Loucy (cell line): ENCODE measurements around the gene CCBE1.

ENCODE experiments used
- H2AFZ ChIP-seq: fragments of 200-600 bp; sonication (generic); 2 replicates; pipeline ENCODE4 v1.6.0; 2016; ENCODE audit warnings: antibody characterized with exemption, mild to moderate bottlenecking, low read length, moderate library complexity
- H3F3A ChIP-seq: fragments of 200-600 bp; 2 replicates; pipeline ENCODE4 v1.6.0; 2016; ENCODE audit warnings: antibody characterized with exemption, low read depth, mild to moderate bottlenecking
- H3K27me3 ChIP-seq: fragments of 200-600 bp; sonication (generic); 2 replicates; pipeline ENCODE4 v1.6.1; 2014; ENCODE audit warnings: low read length, mild to moderate bottlenecking; ENCODE audit not compliant: insufficient read depth, poor library complexity, severe bottlenecking
- H3K36me3 ChIP-seq: fragments of 200-600 bp; sonication (generic); 2 replicates; pipeline ENCODE4 v1.6.1; 2016; ENCODE audit warnings: low read length; ENCODE audit not compliant: insufficient read depth
- H3K4me1 ChIP-seq: fragments of 200-600 bp; sonication (generic); 2 replicates; pipeline ENCODE4 v1.5.1; 2014; ENCODE audit warnings: low read length, mild to moderate bottlenecking; ENCODE audit not compliant: insufficient read depth, poor library complexity, severe bottlenecking
- H3K4me2 ChIP-seq: fragments of 200-600 bp; sonication (generic); 2 replicates; pipeline ENCODE4 v1.6.0; 2014; ENCODE audit warnings: antibody characterized with exemption, low read length, low read depth, mild to moderate bottlenecking; ENCODE audit not compliant: poor library complexity, severe bottlenecking
- H3K4me3 ChIP-seq: fragments of 200-600 bp; sonication (generic); 2 replicates; pipeline ENCODE4 v1.5.1; 2014; ENCODE audit warnings: low read length, mild to moderate bottlenecking, mixed read lengths; ENCODE audit not compliant: poor library complexity, severe bottlenecking
- H3K79me2 ChIP-seq: fragments of 200-600 bp; sonication (generic); 2 replicates; pipeline ENCODE4 v1.6.1; 2014; ENCODE audit warnings: low read length; ENCODE audit not compliant: insufficient read depth
- H3K9ac ChIP-seq: fragments of 200-600 bp; sonication (generic); 2 replicates; pipeline ENCODE4 v1.6.0; 2014; ENCODE audit warnings: mild to moderate bottlenecking, low read depth, low read length, moderate library complexity; ENCODE audit not compliant: poor library complexity, severe bottlenecking
- H3K9me2 ChIP-seq: fragments of 200-600 bp; sonication (generic); replicated peaks from 2 replicates; pipeline ENCODE4 v1.6.1; 2016; ENCODE audit warnings: low read depth, low read length, mixed read lengths
- H3K9me3 ChIP-seq: fragments of 200-600 bp; sonication (generic); 2 replicates; pipeline ENCODE4 v1.6.1; 2014; ENCODE audit warnings: mild to moderate bottlenecking, antibody characterized with exemption, low read length, low read depth; ENCODE audit not compliant: insufficient read depth
- H4K20me1 ChIP-seq: fragments of 200-600 bp; sonication (generic); 2 replicates; pipeline ENCODE4 v1.6.0; 2014; ENCODE audit warnings: antibody characterized with exemption, low read length, mild to moderate bottlenecking; ENCODE audit not compliant: insufficient read depth, poor library complexity, severe bottlenecking
- CTCF ChIP-seq: fragments of 200-600 bp; sonication (generic); conservative IDR thresholded peaks from 2 replicates; pipeline ENCODE4 v1.5.1; 2014; ENCODE audit warnings: mild to moderate bottlenecking, antibody characterized with exemption, low read length
- EZH2phosphoT487 ChIP-seq: fragments of 200-600 bp; IDR thresholded peaks from 2 replicates; pipeline ENCODE4 v1.6.1; 2018; ENCODE audit warnings: antibody characterized with exemption, mild to moderate bottlenecking, moderate library complexity, borderline replicate concordance

The CCBE1 gene

DNA sequence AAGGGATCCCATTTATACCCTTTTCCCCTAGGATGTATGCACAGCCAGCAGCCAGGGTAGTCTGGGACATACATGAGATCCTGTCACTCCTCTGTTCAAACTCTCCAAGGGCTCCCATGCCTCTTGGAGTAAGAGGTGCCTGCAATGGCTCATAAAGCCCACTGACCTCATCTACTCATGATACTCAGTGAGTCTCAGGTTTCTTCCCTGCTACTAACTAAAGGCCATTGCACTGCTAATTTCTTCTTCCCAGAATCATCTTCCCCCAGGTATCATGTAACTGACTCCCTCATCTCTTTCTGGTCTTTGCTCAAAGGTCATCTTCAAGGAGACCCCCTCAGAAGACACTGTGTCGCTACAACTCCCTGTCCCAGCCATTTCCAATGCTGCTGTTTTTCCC lies 68.2 kb downstream of the CCBE1 start:
- Histone ChIP-seq H3F3A (no peaks in the 10 kb centered on the region), H3K4me3 (no peak overlapping the region), H3K9me2 (no peaks in the 10 kb centered on the region), H3K4me1 (no peaks in the 10 kb centered on the region), H3K79me2 (no peaks in the 10 kb centered on the region), H3K36me3 (no peaks in the 10 kb centered on the region), H3K27me3 (no peaks in the 10 kb centered on the region), H2AFZ (no peak overlapping the region), H3K4me2 (no peak overlapping the region), H4K20me1 (no peaks in the 10 kb centered on the region), H3K9me3 (no peaks in the 10 kb centered on the region), H3K9ac (no peak overlapping the region)
- TF ChIP-seq EZH2phosphoT487 (no peak), CTCF (no peak)

DNA sequence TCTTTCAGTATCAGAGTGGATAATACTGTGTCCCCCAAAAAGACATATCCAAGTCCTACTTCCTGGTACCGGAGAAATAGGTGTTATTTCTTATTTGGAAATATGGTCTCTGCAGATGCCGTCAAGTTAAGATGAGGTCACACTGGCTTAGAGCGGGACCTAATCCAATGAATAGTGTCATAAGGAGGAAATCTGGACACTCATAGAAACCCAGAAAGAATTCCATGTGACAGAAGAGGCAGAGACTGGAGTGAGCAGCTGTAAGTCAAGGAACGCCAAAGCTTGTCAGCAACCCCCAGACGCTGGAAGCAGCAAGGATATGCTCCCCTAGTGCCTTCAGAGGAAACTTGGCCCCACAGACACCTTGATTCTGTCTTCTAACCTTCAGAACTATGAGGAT lies 69.8 kb downstream of the CCBE1 start:
- Histone ChIP-seq H3K4me3 (no peak overlapping the region), H3K4me1 (no peaks in the 10 kb centered on the region), H3K36me3 (no peaks in the 10 kb centered on the region), H3K9me3 (no peaks in the 10 kb centered on the region), H2AFZ (no peak overlapping the region), H4K20me1 (no peaks in the 10 kb centered on the region), H3K27me3 (no peaks in the 10 kb centered on the region), H3F3A (no peaks in the 10 kb centered on the region), H3K9ac (no peak overlapping the region), H3K4me2 (no peak overlapping the region), H3K79me2 (no peaks in the 10 kb centered on the region), H3K9me2 (no peaks in the 10 kb centered on the region)
- no peak for TF ChIP-seq EZH2phosphoT487
- no peak for TF ChIP-seq CTCF

- Histone ChIP-seq H3K79me2 (no peaks in the 10 kb centered on the region), H3K36me3 (no peaks in the 10 kb centered on the region), H2AFZ (no peak overlapping the region), H3K4me3 (no peak overlapping the region), H3F3A (no peaks in the 10 kb centered on the region), H3K9me2 (no peaks in the 10 kb centered on the region), H4K20me1 (no peaks in the 10 kb centered on the region), H3K4me2 (no peak overlapping the region), H3K27me3 (no peaks in the 10 kb centered on the region), H3K9ac (no peak overlapping the region), H3K4me1 (peaks cover 8% of the 10 kb centered on the region), H3K9me3 (no peaks in the 10 kb centered on the region)
- TF ChIP-seq CTCF, result no peak
These were observed 72.9 kb downstream of the CCBE1 start for GRCh38 chr18:59624369-59624765.
